ENCODE measurements around the gene CBARP.
"Not testable (repeated sequence)": the region's sequence is repeated elsewhere in the genome, so short reads cannot be mapped to it uniquely, and the experiment has no call there.

The CBARP gene

GRCh38 chr19:1252821-1253513 is 15.2 kb upstream of the CBARP start:
- DNase-seq (ENCODE audit: low spot score) = peak; percentile 81

- DNase-seq (ENCODE audit: low spot score) = peak; percentile 69
Measured at GRCh38 chr19:1252221-1252820, 14.5 kb upstream of the CBARP start.

GRCh38 chr19:1251330-1252220 is 13.8 kb upstream of the CBARP start:
- DNase-seq (ENCODE audit: low spot score) = peak; percentile 57

GRCh38 chr19:1250437-1251260 is 12.8 kb upstream of the CBARP start:
- peak; percentile 51 for DNase-seq (ENCODE audit: low spot score)

GRCh38 chr19:1249990-1250436 is 12.2 kb upstream of the CBARP start:
- DNase-seq (ENCODE audit: low spot score) = no peak

- DNase-seq (ENCODE audit: low spot score) = peak; percentile 93
Measured at GRCh38 chr19:1249298-1249989, 11.6 kb upstream of the CBARP start.

GRCh38 chr19:1248786-1249297 is 11.0 kb upstream of the CBARP start:
- DNase-seq (ENCODE audit: low spot score) = peak; percentile 90

- DNase-seq (ENCODE audit: low spot score) = peak; percentile 75
Measured at GRCh38 chr19:1248139-1248785, 10.5 kb upstream of the CBARP start, which contains the start of gene MIDN. Gene MIDN (plus strand): TSS chr19:1248583. CDS start chr19:1250297, 1,714 bp downstream.

- DNase-seq (ENCODE audit: low spot score) = no peak
Measured at GRCh38 chr19:1247748-1248138, 9.9 kb upstream of the CBARP start.

- DNase-seq (ENCODE audit: low spot score) = not testable (repeated sequence)
Measured at GRCh38 chr19:1246265-1247087, 8.7 kb upstream of the CBARP start.

- DNase-seq (ENCODE audit: low spot score) = no peak
Measured at GRCh38 chr19:1245494-1246264, 7.9 kb upstream of the CBARP start.

GRCh38 chr19:1244693-1245451 is 7.1 kb upstream of the CBARP start:
- DNase-seq (ENCODE audit: low spot score) = peak; percentile 93

- DNase-seq (ENCODE audit: low spot score) = peak; percentile 90
Measured at GRCh38 chr19:1243768-1244692, 6.2 kb upstream of the CBARP start.

GRCh38 chr19:1241417-1242095 is 3.8 kb upstream of the CBARP start, which contains the start of gene ATP5F1D:
Gene ATP5F1D (plus strand): TSS chr19:1241751. CDS start chr19:1241851, 100 bp downstream.
- DNase-seq (ENCODE audit: low spot score) = peak; percentile 93

- no peak for DNase-seq (ENCODE audit: low spot score)
Measured at GRCh38 chr19:1240925-1241324, 3.1 kb upstream of the CBARP start.
